Adrenal gland (tissue), 5 donors: ENCODE measurements around the gene CCDC187.

Source experiments
- CTCF ChIP-seq, 6 experiments: fragments of 450-650 bp in 4 of 6; fragments of 200-600 bp in 2 of 6; sonication (generic) in 1 of 6; IDR thresholded peaks; 1 replicate in 5 of 6; 2 replicates in 1 of 6; pipeline versions ENCODE4 v1.5.1 to v1.8.0; 2016 to 2021; ENCODE audit warnings: antibody characterized with exemption in 6 of 6, mild to moderate bottlenecking in 2 of 6, moderate library complexity in 1 of 6
- POLR2A ChIP-seq, 2 donors: fragments of 450-650 bp; IDR thresholded peaks; one replicate each; pipeline ENCODE4 v1.6.1; 2017; ENCODE audit warnings: antibody characterized with exemption in 2 of 2, mild to moderate bottlenecking in 2 of 2, moderate library complexity in 1 of 2
- donor health status: DM: no; HTN: no; CAD: no.

- no peak for TF ChIP-seq CTCF (IDR thresholded peaks at IDR 0.05)
- TF ChIP-seq POLR2A (IDR thresholded peaks at IDR 0.05): no peak
These were observed 24.4 kb downstream of the CCDC187 start for GRCh38 chr9:136279471-136279870.
